H9 (cell line): Measurements from ENCODE around the gene FTO. TPM values are rescaled to one million over a fixed set of nuclear protein-coding genes. Genes with fewer than 3 reads are reported as not detected.

Experiments
- DNase-seq: peaks from one replicate; pipeline ENCODE4 v3.0.0-alpha.2; 2017
- H2AFZ ChIP-seq: one replicate; pipeline ENCODE4 v1.6.1; 2013; ENCODE audit warnings: mild to moderate bottlenecking, low read length, control low read depth, moderate library complexity
- H2AK5ac ChIP-seq: 2 replicates; pipeline ENCODE4 v1.6.1; 2013; ENCODE audit warnings: low read length, control low read depth, mixed read lengths; ENCODE audit not compliant: insufficient read length
- H2BK120ac ChIP-seq: one replicate; pipeline ENCODE4 v1.6.1; 2013; ENCODE audit warnings: low read depth, mild to moderate bottlenecking, low read length, control low read depth, inconsistent platforms; ENCODE audit not compliant: poor library complexity, severe bottlenecking
- H2BK12ac ChIP-seq: 2 replicates; pipeline ENCODE4 v1.6.1; 2013; ENCODE audit warnings: low read length, control low read depth, mixed read lengths, low read depth; ENCODE audit not compliant: insufficient read length
- H2BK15ac ChIP-seq: 2 replicates; pipeline ENCODE4 v1.6.1; 2013; ENCODE audit warnings: low read depth, low read length, control low read depth
- H2BK20ac ChIP-seq: one replicate; pipeline ENCODE4 v1.6.1; 2013; ENCODE audit warnings: low read depth, mild to moderate bottlenecking, low read length, control low read depth, inconsistent platforms; ENCODE audit not compliant: poor library complexity, severe bottlenecking
- H2BK5ac ChIP-seq: 2 replicates; pipeline ENCODE4 v1.6.1; 2013; ENCODE audit warnings: low read length, control low read depth, mixed read lengths; ENCODE audit not compliant: insufficient read length
- H3K14ac ChIP-seq: 2 replicates; pipeline ENCODE4 v1.6.1; 2013; ENCODE audit warnings: low read length, control low read depth; ENCODE audit not compliant: insufficient read depth
- H3K18ac ChIP-seq: 2 replicates; pipeline ENCODE4 v1.6.1; 2013; ENCODE audit warnings: low read depth, mild to moderate bottlenecking, mixed read lengths, low read length, control low read depth; ENCODE audit not compliant: insufficient read length
- H3K23ac ChIP-seq: 2 replicates; pipeline ENCODE4 v1.6.1; 2013; ENCODE audit warnings: low read length, control low read depth, mixed read lengths, low read depth; ENCODE audit not compliant: insufficient read length
- H3K23me2 ChIP-seq: 2 replicates; pipeline ENCODE4 v1.6.1; 2013; ENCODE audit warnings: low read depth, mild to moderate bottlenecking, mixed read lengths, low read length, control low read depth; ENCODE audit not compliant: insufficient read length, poor library complexity, severe bottlenecking
- H3K27ac ChIP-seq: 2 replicates; pipeline ENCODE4 v1.5.1; 2013; ENCODE audit warnings: low read length, control low read depth, mixed read lengths, low read depth; ENCODE audit not compliant: insufficient read length
- H3K27me3 ChIP-seq: 2 replicates; pipeline ENCODE4 v1.6.1; 2013; ENCODE audit warnings: low read length, control low read depth, inconsistent platforms; ENCODE audit not compliant: insufficient read depth
- H3K4ac ChIP-seq: 2 replicates; pipeline ENCODE4 v1.6.1; 2013; ENCODE audit warnings: low read depth, mild to moderate bottlenecking, control low read depth, inconsistent platforms, low read length, moderate library complexity
- H3K4me1 ChIP-seq: 2 replicates; pipeline ENCODE4 v1.6.1; 2013; ENCODE audit warnings: low read length, control low read depth, inconsistent platforms; ENCODE audit not compliant: insufficient read depth
- H3K4me2 ChIP-seq: 2 replicates; pipeline ENCODE4 v1.6.1; 2013; ENCODE audit warnings: low read length, control low read depth, mixed read lengths; ENCODE audit not compliant: insufficient read length, insufficient read depth
- H3K56ac ChIP-seq: 2 replicates; pipeline ENCODE4 v1.6.1; 2013; ENCODE audit warnings: low read depth, mild to moderate bottlenecking, mixed read lengths, low read length, control low read depth; ENCODE audit not compliant: insufficient read length
- H3K79me1 ChIP-seq: 2 replicates; pipeline ENCODE4 v1.6.1; 2013; ENCODE audit warnings: low read depth, mild to moderate bottlenecking, moderate library complexity, low read length, control low read depth, inconsistent platforms; ENCODE audit not compliant: insufficient read depth, poor library complexity, severe bottlenecking
- H3K79me2 ChIP-seq: 2 replicates; pipeline ENCODE4 v1.6.1; 2013; ENCODE audit warnings: low read length, control low read depth, inconsistent platforms; ENCODE audit not compliant: insufficient read depth
- H3K9ac ChIP-seq: 2 replicates; pipeline ENCODE4 v1.6.1; 2013; ENCODE audit warnings: low read length, control low read depth, mixed read lengths; ENCODE audit not compliant: insufficient read length; ENCODE audit errors: extremely low read depth
- H3K9me3 ChIP-seq: one replicate; pipeline ENCODE4 v1.6.1; 2013; ENCODE audit warnings: low read depth, low read length, inconsistent platforms; ENCODE audit not compliant: control insufficient read depth
- H3T11ph ChIP-seq: one replicate; pipeline ENCODE4 v1.6.1; 2013; ENCODE audit warnings: mild to moderate bottlenecking, low read length, control low read depth, inconsistent platforms
- H4K20me1 ChIP-seq: one replicate; pipeline ENCODE4 v1.6.1; 2013; ENCODE audit not compliant: control insufficient read depth, insufficient read length, insufficient read depth
- H4K5ac ChIP-seq: 2 replicates; pipeline ENCODE4 v1.6.1; 2013; ENCODE audit warnings: low read depth, mild to moderate bottlenecking, mixed read lengths, low read length, control low read depth; ENCODE audit not compliant: insufficient read length
- H4K8ac ChIP-seq: replicated peaks from 2 replicates; pipeline ENCODE4 v1.6.1; 2013; ENCODE audit warnings: low read length, control low read depth, mixed read lengths, low read depth; ENCODE audit not compliant: insufficient read length
- H4K91ac ChIP-seq: 2 replicates; pipeline ENCODE4 v1.6.1; 2013; ENCODE audit warnings: low read depth, mild to moderate bottlenecking, moderate library complexity, mixed read lengths, low read length, control low read depth; ENCODE audit not compliant: insufficient read length
- H3K27ac Mint-ChIP-seq, 3 experiments: 2 replicates in 2 of 3; 3 replicates in 1 of 3; pipeline ENCODE4 v1.8.0; 2020 to 2021; ENCODE audit warnings: mixed read lengths in 3 of 3, mild to moderate bottlenecking in 1 of 3, moderate library complexity in 1 of 3
- H3K27me3 Mint-ChIP-seq: 2 replicates; pipeline ENCODE4 v1.8.0; 2021; ENCODE audit warnings: low read depth, mild to moderate bottlenecking, moderate library complexity, mixed read lengths
- H3K36me3 Mint-ChIP-seq, 3 experiments: 2 replicates in 2 of 3; 3 replicates in 1 of 3; pipeline ENCODE4 v1.8.0; 2020 to 2021; ENCODE audit warnings: low read depth in 3 of 3, mixed read lengths in 3 of 3; ENCODE audit not compliant: insufficient read depth in 1 of 3
- H3K4me1 Mint-ChIP-seq, 2 experiments: 2 replicates each; pipeline ENCODE4 v1.8.0; 2020; ENCODE audit warnings: mixed read lengths in 2 of 2
- H3K4me3 Mint-ChIP-seq, 2 experiments: 2 replicates in 1 of 2; 3 replicates in 1 of 2; pipeline ENCODE4 v1.8.0; 2020 to 2021; ENCODE audit warnings: mild to moderate bottlenecking in 2 of 2, mixed read lengths in 2 of 2, moderate library complexity in 1 of 2
- H3K9me3 Mint-ChIP-seq, 2 experiments: 2 replicates in 1 of 2; 3 replicates in 1 of 2; pipeline ENCODE4 v1.8.0; 2020; ENCODE audit warnings: mild to moderate bottlenecking in 2 of 2, mixed read lengths in 2 of 2, moderate library complexity in 1 of 2
- total RNA-seq: library from RNA; stranded (reverse); gene quantifications from 2 replicates; pipeline ENCODE4 v1.2.1, GENCODE V29; 2021
- TF ChIP-seq, protein P1 (sequence below): fragments of 200-600 bp; sonication (generic); conservative IDR thresholded peaks from 3 replicates; pipeline ENCODE4 v1.8.0; 2021; ENCODE audit warnings: antibody characterized with exemption, mild to moderate bottlenecking

FTO gene
- total RNA-seq, 1 experiment from 2014 or later, result 67.9 TPM

DNA sequence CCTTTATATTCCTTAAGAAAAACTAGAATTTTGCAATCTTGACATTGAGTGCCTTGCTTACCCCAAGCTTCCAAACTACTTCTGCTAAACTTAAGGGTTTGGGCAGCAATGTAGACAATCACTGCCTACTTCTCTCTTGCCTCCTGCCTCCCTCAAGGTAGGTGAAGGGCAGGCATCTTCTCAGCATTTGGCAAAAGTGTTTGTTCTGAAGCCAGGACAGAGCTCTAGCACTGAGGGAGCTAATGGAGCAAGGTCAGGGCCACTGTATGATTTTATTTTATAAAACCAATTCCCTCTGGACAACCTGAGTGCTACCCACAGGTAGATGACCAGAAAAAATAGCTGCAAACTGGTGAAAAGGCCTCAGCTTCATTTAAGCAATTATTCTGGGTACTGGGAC is 470.8 kb downstream of the FTO start:
- Histone ChIP-seq H3K4ac (no peak overlapping the region), H3K27ac (no peak overlapping the region)

More for the DNA sequence above, 470.8 kb downstream of the FTO start:
- no peaks in the 10 kb centered on the region for H3K9me3 Mint-ChIP-seq
- H3K4me1 Mint-ChIP-seq, result peaks cover 37 to 49% of the 10 kb centered on the region in 2 experiments
- TF ChIP-seq, protein P1, sequence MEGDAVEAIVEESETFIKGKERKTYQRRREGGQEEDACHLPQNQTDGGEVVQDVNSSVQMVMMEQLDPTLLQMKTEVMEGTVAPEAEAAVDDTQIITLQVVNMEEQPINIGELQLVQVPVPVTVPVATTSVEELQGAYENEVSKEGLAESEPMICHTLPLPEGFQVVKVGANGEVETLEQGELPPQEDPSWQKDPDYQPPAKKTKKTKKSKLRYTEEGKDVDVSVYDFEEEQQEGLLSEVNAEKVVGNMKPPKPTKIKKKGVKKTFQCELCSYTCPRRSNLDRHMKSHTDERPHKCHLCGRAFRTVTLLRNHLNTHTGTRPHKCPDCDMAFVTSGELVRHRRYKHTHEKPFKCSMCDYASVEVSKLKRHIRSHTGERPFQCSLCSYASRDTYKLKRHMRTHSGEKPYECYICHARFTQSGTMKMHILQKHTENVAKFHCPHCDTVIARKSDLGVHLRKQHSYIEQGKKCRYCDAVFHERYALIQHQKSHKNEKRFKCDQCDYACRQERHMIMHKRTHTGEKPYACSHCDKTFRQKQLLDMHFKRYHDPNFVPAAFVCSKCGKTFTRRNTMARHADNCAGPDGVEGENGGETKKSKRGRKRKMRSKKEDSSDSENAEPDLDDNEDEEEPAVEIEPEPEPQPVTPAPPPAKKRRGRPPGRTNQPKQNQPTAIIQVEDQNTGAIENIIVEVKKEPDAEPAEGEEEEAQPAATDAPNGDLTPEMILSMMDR, result no peak
- H2BK120ac ChIP-seq, result no peak overlapping the region
- no peak overlapping the region for H2BK12ac ChIP-seq
- H3K4me1 ChIP-seq, result no peaks in the 10 kb centered on the region
- H4K5ac ChIP-seq, result no peak overlapping the region
- H3K79me1 ChIP-seq, result no peaks in the 10 kb centered on the region
- no peak overlapping the region for H3K4me3 Mint-ChIP-seq
- no peak overlapping the region for H2AK5ac ChIP-seq
- no peaks in the 10 kb centered on the region for H3K23me2 ChIP-seq
- H3T11ph ChIP-seq, result no peak overlapping the region
- H4K8ac ChIP-seq, result no peak overlapping the region
- no peaks in the 10 kb centered on the region for H3K27me3 ChIP-seq
- H3K9me3 ChIP-seq, result no peaks in the 10 kb centered on the region
- H3K14ac ChIP-seq, result no peak overlapping the region
- H2BK5ac ChIP-seq, result no peak overlapping the region
- H2AFZ ChIP-seq, result no peak overlapping the region
- H3K79me2 ChIP-seq, result no peaks in the 10 kb centered on the region
- H4K20me1 ChIP-seq, result no peaks in the 10 kb centered on the region
- H2BK20ac ChIP-seq, result no peak overlapping the region
- no peak overlapping the region for H3K27ac Mint-ChIP-seq
- no peak overlapping the region for H3K18ac ChIP-seq
- no peak overlapping the region for H3K9ac ChIP-seq
- H3K27me3 Mint-ChIP-seq, result peaks cover 14% of the 10 kb centered on the region
- H3K23ac ChIP-seq, result no peak overlapping the region
- DNase-seq, result no peak
- no peak overlapping the region for H2BK15ac ChIP-seq
- no peaks in the 10 kb centered on the region for H3K36me3 Mint-ChIP-seq
- H3K4me2 ChIP-seq, result no peak overlapping the region
- H4K91ac ChIP-seq, result no peak overlapping the region
- no peak overlapping the region for H3K56ac ChIP-seq
